Nephron progenitor cell (in vitro differentiated cells): ENCODE results near the gene DDR2.
"Not testable (repeated sequence)": the region's sequence is repeated elsewhere in the genome, so short reads cannot be mapped to it uniquely, and the experiment has no call there.

Experiments used
- DNase-seq: peaks from one replicate; pipeline ENCODE4 v3.0.0; 2021
- H3K27ac Mint-ChIP-seq: 2 replicates; pipeline ENCODE4 v1.8.0; 2021; ENCODE audit warnings: mild to moderate bottlenecking, moderate library complexity, mixed read lengths
- H3K27me3 Mint-ChIP-seq: 2 replicates; pipeline ENCODE4 v1.8.0; 2021; ENCODE audit warnings: mild to moderate bottlenecking, low read depth, mixed read lengths; ENCODE audit not compliant: poor library complexity
- H3K36me3 Mint-ChIP-seq: 2 replicates; pipeline ENCODE4 v1.8.0; 2021; ENCODE audit warnings: low read depth, mixed read lengths
- H3K4me1 Mint-ChIP-seq: 2 replicates; pipeline ENCODE4 v1.8.0; 2021; ENCODE audit warnings: mixed read lengths
- H3K4me3 Mint-ChIP-seq: 2 replicates; pipeline ENCODE4 v1.8.0; 2021; ENCODE audit warnings: mild to moderate bottlenecking, moderate library complexity, mixed read lengths
- H3K9me3 Mint-ChIP-seq: 2 replicates; pipeline ENCODE4 v1.8.0; 2021; ENCODE audit warnings: mild to moderate bottlenecking, moderate library complexity, mixed read lengths
- TF ChIP-seq, protein P1 (sequence below): fragments of 200-600 bp; sonication (generic); IDR thresholded peaks from 2 replicates; pipeline ENCODE4 v1.5.0; 2021; ENCODE audit warnings: antibody characterized with exemption

The DDR2 gene

DNA sequence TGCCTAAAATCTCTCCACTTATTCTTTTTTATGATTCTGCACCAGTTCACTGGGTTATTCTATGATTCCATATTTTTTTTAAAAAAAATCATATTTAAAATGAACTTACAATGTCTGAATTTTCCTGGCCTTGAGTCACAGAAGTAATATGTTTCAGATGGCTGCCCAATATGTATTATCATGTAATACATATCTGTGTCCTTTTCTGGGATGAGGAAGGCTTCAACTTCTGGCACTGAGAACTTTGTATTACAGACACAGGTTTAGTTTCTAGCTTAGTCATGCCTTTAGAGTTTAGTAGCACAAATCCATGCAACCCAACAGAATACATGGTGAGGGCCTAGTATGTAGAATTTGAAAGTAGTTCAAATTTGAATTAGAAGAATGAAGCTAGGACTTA, 150.4 kb downstream of the DDR2 start:
- DNase-seq, result no peak
- Mint-ChIP-seq H3K27me3 (no peaks in the 10 kb centered on the region), H3K9me3 (no peaks in the 10 kb centered on the region), H3K36me3 (peaks cover 22% of the 10 kb centered on the region), H3K4me1 (peaks cover 14% of the 10 kb centered on the region), H3K4me3 (no peak overlapping the region), H3K27ac (no peak overlapping the region)
- TF ChIP-seq, protein P1, sequence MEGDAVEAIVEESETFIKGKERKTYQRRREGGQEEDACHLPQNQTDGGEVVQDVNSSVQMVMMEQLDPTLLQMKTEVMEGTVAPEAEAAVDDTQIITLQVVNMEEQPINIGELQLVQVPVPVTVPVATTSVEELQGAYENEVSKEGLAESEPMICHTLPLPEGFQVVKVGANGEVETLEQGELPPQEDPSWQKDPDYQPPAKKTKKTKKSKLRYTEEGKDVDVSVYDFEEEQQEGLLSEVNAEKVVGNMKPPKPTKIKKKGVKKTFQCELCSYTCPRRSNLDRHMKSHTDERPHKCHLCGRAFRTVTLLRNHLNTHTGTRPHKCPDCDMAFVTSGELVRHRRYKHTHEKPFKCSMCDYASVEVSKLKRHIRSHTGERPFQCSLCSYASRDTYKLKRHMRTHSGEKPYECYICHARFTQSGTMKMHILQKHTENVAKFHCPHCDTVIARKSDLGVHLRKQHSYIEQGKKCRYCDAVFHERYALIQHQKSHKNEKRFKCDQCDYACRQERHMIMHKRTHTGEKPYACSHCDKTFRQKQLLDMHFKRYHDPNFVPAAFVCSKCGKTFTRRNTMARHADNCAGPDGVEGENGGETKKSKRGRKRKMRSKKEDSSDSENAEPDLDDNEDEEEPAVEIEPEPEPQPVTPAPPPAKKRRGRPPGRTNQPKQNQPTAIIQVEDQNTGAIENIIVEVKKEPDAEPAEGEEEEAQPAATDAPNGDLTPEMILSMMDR, result no peak

DNA sequence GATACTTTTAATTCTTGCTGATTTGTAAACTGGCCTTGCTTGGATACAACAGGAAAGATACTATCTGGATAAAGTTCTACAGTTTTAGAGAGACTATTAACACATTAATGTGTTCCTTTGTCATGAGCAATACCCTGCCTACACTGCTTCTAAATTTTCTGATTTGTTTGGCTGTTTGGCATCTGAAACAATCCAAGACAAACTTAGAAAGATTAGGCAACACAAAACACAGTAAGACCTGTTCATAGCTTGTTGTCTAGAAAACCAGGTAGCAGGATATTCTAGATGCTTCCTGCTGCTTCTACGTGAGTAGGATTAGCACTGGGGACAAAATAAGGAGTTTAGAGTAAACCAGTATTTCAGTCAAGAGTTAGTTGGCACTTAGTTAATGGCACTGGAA, 152.7 kb downstream of the DDR2 start:
- DNase-seq, H3K27me3 Mint-ChIP-seq, H3K9me3 Mint-ChIP-seq, H3K4me3 Mint-ChIP-seq, H3K27ac Mint-ChIP-seq: not testable (repeated sequence)
- peaks cover 18% of the 10 kb centered on the region for H3K36me3 Mint-ChIP-seq
- peaks cover 18% of the 10 kb centered on the region for H3K4me1 Mint-ChIP-seq

DNA sequence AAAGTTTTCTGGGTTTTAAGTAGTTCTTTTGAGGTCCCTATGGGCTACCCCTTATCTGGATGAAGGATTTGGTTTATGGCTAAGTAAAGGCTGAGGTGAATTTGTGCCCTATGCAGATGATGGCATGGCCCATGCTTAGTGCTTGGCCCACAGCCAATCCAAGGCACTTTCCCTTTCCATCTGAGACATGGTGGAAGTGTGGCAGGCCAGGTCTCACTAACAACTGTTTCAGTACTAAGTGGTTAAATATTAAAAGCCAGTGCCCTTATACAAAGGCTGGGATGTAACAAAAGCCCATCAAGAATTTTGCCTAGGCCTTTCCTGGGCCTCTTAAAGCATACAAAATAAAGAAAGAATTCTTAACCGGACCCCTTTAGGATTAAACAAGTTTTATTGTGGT, 156.5 kb downstream of the DDR2 start:
- H3K9me3 Mint-ChIP-seq, H3K36me3 Mint-ChIP-seq, DNase-seq, H3K4me3 Mint-ChIP-seq, H3K27me3 Mint-ChIP-seq: not testable (repeated sequence)
- Mint-ChIP-seq H3K4me1 (peaks cover 32% of the 10 kb centered on the region), H3K27ac (peak overlapping the region; percentile 84)

GRCh38 chr1:162790303-162790984, 158.2 kb downstream of the DDR2 start, which contains the start of gene HSD17B7:
Gene HSD17B7, plus strand, starts transcription at chr1:162790702. Its CDS starts 99 bp downstream, at chr1:162790801.
- not testable (repeated sequence) for H3K9me3 Mint-ChIP-seq, H3K27me3 Mint-ChIP-seq, H3K36me3 Mint-ChIP-seq
- Mint-ChIP-seq H3K27ac (peak within 1 kb of the TSS; percentile 99), H3K4me3 (peak within 1 kb of the TSS; percentile 89), H3K4me1 (peaks cover 29% of the 10 kb centered on the region)
- peak; percentile 71 for DNase-seq

DNA sequence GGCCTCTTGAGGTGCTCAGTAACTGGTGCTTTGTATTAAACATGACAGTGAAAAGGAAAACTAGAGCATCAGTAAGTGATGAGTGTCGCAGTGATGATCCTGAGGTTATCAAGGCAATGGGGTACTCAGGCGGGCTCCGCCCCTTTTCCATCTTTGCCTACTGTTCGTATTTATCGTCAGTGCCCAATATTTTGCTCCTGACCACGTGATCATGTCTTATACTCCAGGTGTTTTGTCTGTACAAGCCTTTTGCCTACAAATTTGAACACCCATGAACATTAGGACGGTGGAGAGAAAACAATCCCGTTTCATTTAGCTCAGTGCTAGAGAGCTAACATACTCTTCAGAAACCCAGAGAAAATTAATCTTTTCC, 158.7 kb downstream of the DDR2 start:
- H3K36me3 Mint-ChIP-seq, H3K9me3 Mint-ChIP-seq, H3K27me3 Mint-ChIP-seq, DNase-seq: not testable (repeated sequence)
- peak overlapping the region; percentile 89 for H3K4me3 Mint-ChIP-seq
- H3K27ac Mint-ChIP-seq, result peak overlapping the region; percentile 99
- H3K4me1 Mint-ChIP-seq, result peaks cover 26% of the 10 kb centered on the region

DNA sequence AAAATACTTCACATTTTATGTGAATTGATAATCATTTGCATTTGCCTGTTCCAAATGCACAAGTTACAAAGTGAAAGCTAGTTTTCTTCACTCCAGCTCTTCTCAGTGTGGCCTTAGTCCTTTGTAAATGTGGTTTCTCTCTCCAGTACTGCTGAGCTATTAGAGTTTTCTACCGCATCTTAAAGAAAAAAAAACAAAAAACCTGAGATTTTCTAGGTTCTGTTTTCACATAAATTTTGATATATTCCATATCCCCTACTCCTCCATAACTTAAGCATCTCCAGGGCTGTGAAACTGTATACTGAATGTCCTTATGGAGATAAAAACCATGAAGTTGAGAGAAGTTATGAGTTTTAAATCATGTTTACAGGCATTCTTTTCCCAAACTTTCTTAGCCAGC, 162.0 kb downstream of the DDR2 start:
- Mint-ChIP-seq H3K36me3 (peaks cover 21% of the 10 kb centered on the region), H3K4me3 (peak overlapping the region; percentile 28), H3K4me1 (peaks cover 18% of the 10 kb centered on the region)
- H3K9me3 Mint-ChIP-seq, H3K27me3 Mint-ChIP-seq, DNase-seq, H3K27ac Mint-ChIP-seq: not testable (repeated sequence)

GRCh38 chr1:162796617-162797279, 164.5 kb downstream of the DDR2 start:
- not testable (repeated sequence) for H3K27ac Mint-ChIP-seq, H3K9me3 Mint-ChIP-seq, DNase-seq, H3K4me3 Mint-ChIP-seq, H3K27me3 Mint-ChIP-seq
- H3K36me3 Mint-ChIP-seq, result peaks cover 42% of the 10 kb centered on the region
- H3K4me1 Mint-ChIP-seq, result peaks cover 11% of the 10 kb centered on the region

DNA sequence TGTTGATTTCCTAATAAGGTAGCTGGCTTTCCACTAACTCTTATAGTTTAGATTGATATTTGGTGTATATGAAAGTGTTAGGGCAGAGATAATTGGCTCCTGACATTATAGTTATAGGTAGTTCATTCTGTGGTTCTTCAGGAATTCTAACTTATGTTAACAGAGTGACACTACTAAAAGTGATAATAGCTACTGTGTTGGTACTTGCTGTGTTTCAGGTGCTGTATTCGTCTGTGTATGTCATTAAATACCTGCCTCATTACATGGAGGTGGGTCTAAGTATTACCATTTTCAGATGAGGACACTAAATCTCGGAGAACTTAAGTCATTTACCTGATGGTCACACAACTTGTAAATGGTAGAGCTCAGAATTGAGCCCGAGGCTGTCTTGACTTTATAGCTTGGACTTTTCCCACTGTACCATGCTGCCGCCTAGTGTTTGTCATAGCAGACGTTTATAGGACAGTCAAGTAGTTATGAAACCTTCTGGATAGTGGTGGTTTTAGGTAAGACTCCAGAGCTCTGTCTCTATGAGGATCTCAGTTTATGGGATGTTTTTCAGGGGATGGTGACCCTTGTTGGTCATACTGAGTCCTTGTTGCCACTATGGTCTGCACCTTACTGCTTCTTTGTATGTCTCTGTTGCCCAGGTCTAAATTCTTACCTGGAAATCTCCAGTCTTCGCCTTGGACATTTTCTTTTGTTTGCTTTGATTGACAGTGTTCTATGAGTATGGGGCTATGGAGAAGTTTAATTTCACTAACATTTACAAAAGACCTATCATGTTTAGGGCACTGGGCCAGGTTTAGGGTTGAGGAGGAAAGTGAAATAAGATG, 167.9 kb downstream of the DDR2 start:
- H3K27ac Mint-ChIP-seq, H3K27me3 Mint-ChIP-seq, H3K9me3 Mint-ChIP-seq, H3K4me3 Mint-ChIP-seq, H3K4me1 Mint-ChIP-seq: not testable (repeated sequence)
- TF ChIP-seq, protein P1, result peak; percentile 41
- H3K36me3 Mint-ChIP-seq, result peaks cover 61% of the 10 kb centered on the region
- peak; percentile 41 for DNase-seq

- H3K4me3 Mint-ChIP-seq, DNase-seq, H3K4me1 Mint-ChIP-seq, H3K9me3 Mint-ChIP-seq, H3K27me3 Mint-ChIP-seq, H3K27ac Mint-ChIP-seq: not testable (repeated sequence)
- peaks cover 88% of the 10 kb centered on the region for H3K36me3 Mint-ChIP-seq
Measured at GRCh38 chr1:162807503-162807902, 175.2 kb downstream of the DDR2 start.

- H3K27ac Mint-ChIP-seq, H3K4me3 Mint-ChIP-seq, H3K9me3 Mint-ChIP-seq, H3K27me3 Mint-ChIP-seq, DNase-seq, H3K4me1 Mint-ChIP-seq: not testable (repeated sequence)
- peaks cover 52% of the 10 kb centered on the region for H3K36me3 Mint-ChIP-seq
Measured at GRCh38 chr1:162812357-162812756, 180.1 kb downstream of the DDR2 start.

DNA sequence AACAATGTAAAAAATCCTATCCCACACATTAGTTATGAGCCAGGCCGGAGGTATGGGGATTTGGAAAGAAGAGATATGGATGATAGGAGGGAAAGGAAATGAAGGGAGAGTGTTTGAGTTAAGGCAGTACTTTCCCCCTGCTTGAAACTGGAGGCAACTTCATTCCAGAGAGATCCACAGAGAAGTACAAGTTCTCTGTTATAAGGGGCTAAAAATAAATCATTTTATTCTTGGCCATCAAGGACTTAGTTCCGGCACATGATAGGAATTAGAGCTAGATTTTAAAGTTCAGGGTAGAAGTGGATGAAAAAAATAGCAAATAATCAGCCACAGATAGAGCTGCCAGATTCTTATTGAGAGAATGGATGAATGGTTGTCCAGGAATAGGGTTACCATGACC, 185.9 kb downstream of the DDR2 start:
- not testable (repeated sequence) for H3K27ac Mint-ChIP-seq, H3K9me3 Mint-ChIP-seq, H3K36me3 Mint-ChIP-seq, H3K4me3 Mint-ChIP-seq, DNase-seq
- H3K4me1 Mint-ChIP-seq, result peaks cover 12% of the 10 kb centered on the region
- peaks cover 20% of the 10 kb centered on the region for H3K27me3 Mint-ChIP-seq

DNA sequence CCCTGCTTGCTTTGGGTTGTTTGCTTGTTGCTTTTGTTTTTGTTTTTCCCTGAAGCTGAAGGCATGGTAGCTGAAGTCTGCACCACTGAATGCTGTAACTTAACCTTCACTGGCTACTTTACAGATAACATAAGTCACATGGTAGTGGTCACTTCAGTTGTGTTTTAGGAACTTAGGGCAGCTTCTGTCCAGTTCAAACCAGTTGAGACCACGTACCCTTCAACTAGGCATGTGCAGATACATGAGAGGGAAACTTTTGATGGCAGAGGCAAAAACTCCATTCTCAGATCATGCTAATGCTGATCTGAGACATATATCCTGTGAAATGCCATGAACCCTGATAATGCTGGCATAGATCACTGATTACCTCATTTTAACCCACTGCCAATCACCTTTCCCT, 186.4 kb downstream of the DDR2 start:
- not testable (repeated sequence) for H3K9me3 Mint-ChIP-seq, DNase-seq, H3K4me3 Mint-ChIP-seq, H3K27ac Mint-ChIP-seq, H3K36me3 Mint-ChIP-seq
- Mint-ChIP-seq H3K4me1 (peaks cover 12% of the 10 kb centered on the region), H3K27me3 (peaks cover 25% of the 10 kb centered on the region)
